Stimulated activated CD4-positive, alpha-beta T cell treated with anti-CD3 and anti-CD28 coated beads, TNF-alpha, amount 100 ng/mL, for 1 hour (primary cell): ENCODE measurements around the gene CBX6.

Source experiments
- DNase-seq, 3 donors: peaks; one replicate each; pipeline ENCODE4 v3.0.0-alpha.2; 2020; ENCODE audit warnings: low read depth in 3 of 3, low spot score in 1 of 3

CBX6 gene

DNA sequence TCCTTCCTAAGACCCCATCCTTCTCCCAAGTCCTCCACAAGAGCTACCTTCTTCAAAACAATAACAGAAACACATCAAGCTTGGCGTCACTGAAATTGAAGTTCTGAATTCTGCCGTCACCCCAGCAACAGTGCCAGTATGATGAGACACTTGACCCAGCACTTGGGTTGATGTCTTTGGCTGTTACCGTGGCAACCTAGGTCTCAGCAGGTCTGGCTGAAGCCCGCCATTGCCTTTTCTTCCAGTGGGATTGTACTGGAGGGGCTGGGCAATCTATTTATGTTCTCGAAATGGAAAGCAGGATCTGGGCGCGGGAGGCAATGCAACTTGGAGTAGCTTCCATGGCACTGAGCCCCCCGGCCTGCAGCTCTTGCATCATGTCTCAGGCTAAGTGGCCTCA, 52.0 kb downstream of the CBX6 start:
- no peak for DNase-seq

DNA sequence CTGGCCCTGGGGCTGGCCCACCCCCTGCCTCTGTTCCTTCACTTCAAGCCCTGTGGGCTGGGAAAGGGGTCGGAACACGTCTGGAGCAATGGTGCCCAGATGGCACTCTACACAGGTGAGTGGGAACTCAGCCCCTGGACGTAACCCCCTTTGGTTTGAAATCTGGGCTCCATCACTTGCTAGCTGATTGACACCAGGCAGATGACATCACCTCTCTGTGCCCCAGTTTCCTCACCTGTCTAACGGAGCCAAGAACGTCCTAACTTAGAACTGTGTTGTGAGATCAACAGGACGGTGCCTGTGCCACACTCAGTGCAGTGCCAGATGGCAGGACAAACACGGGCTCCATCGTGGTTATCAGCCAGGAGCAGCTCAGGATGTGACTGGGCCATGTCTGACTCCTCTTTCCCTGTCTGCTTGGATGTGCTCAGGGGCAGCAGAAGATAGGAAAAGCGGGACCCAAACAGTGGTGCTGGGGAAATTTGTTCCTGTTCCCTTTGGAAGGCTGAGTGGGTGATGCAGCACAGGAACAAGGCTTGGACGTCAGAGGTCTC, 52.6 kb downstream of the CBX6 start:
- DNase-seq, result no peak

- no peak for DNase-seq
Measured at GRCh38 chr22:38817196-38817595, 54.8 kb downstream of the CBX6 start.

DNA sequence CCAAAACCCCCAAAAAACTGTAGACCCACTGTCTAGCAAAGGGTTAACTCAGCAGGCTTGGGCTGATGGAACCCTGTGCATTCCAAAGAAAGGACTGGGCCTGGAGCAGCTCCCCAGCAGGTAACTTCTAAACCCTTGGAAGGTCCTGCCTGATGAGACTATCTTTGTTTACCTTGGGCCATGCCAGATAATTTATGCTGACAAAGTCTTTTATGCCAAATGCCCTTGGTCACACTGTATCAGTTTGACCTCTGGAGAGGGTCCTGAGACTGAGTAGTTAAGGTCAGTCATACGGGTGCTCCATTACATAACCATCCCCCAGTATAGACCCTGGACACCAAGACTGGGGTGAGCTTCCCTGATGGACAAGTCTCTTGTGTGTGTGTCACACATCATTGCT, 56.2 kb downstream of the CBX6 start:
- no peak for DNase-seq
